ENCODE data around the gene OR6M1. TPM values are rescaled to one million over a fixed set of nuclear protein-coding genes. Genes with fewer than 3 reads are reported as not detected.

OR6M1 gene
- total and polyA plus RNA-seq, 2 donors (not counting 3 experiments of a cell fraction or from before 2014, with no cell fraction given), result not detected

- ChIA-PET POLR2A (no interaction called here), CTCF (no interaction called here)
- Histone ChIP-seq H3K36me3 (ENCODE audit: control insufficient read depth in 2 of 2, extremely low read depth in 1 of 2, insufficient read depth in 2 of 2, low read length in 2 of 2) (no peaks in the 10 kb centered on the region), H3K27ac (ENCODE audit: insufficient read depth, low read depth, low read length) (no peak overlapping the region), H3K4me1 (ENCODE audit: control insufficient read depth, extremely low read depth, insufficient read depth, low read length) (no peaks in the 10 kb centered on the region), H3K4me2 (ENCODE audit: insufficient read depth, low read length) (no peak overlapping the region), H3K4me3 (replicated peaks in 1 of 3; ENCODE audit: insufficient read depth in 1 of 3, low read depth in 1 of 3, low read length in 3 of 3) (no peak overlapping the region), H3K9ac (replicated peaks; ENCODE audit: extremely low read depth, insufficient read depth, low read length) (no peak overlapping the region), H4K20me1 (replicated peaks; ENCODE audit: control insufficient read depth, extremely low read depth, insufficient read depth, low read length) (no peaks in the 10 kb centered on the region), H3K27me3 (ENCODE audit: control insufficient read depth in 2 of 2, insufficient read depth in 2 of 2, low read length in 2 of 2) (no peaks in the 10 kb centered on the region), H3K9me3 (replicated peaks; ENCODE audit: control insufficient read depth, insufficient read depth, low read length) (no peaks in the 10 kb centered on the region), H2AFZ (ENCODE audit: low read depth, low read length) (no peak overlapping the region), H3K9me1 (replicated peaks; ENCODE audit: control insufficient read depth, extremely low read depth, insufficient read depth, low read length) (no peaks in the 10 kb centered on the region), H3K79me2 (ENCODE audit: control insufficient read depth, insufficient read depth, low read length) (no peaks in the 10 kb centered on the region)
- DNase-seq (ENCODE audit: low read depth, low spot score), result no peak
- TF ChIP-seq GATA2 (IDR thresholded peaks at IDR 0.05; ENCODE audit: insufficient read depth, insufficient read length, low read depth, low read length) (no peak), JUN (IDR thresholded peaks at IDR 0.05; ENCODE audit: borderline replicate concordance, insufficient read depth, insufficient read length, low read depth) (no peak), MYC (IDR thresholded peaks at IDR 0.05; ENCODE audit: low read depth, low read length) (no peak), POLR2A (IDR thresholded peaks at IDR 0.05; ENCODE audit: low read depth, low read length) (no peak), MAX (IDR thresholded peaks at IDR 0.05; ENCODE audit: insufficient read depth, insufficient read length) (no peak), POLR2AphosphoS5 (IDR thresholded peaks at IDR 0.05; ENCODE audit: insufficient read depth, low read depth, low read length) (no peak), FOS (IDR thresholded peaks at IDR 0.05; ENCODE audit: borderline replicate concordance, insufficient read depth, low read length) (no peak), EZH2 (IDR thresholded peaks at IDR 0.05; ENCODE audit: borderline replicate concordance, low read depth, low read length, severe bottlenecking) (no peak)
- TF ChIP-seq, protein P1, sequence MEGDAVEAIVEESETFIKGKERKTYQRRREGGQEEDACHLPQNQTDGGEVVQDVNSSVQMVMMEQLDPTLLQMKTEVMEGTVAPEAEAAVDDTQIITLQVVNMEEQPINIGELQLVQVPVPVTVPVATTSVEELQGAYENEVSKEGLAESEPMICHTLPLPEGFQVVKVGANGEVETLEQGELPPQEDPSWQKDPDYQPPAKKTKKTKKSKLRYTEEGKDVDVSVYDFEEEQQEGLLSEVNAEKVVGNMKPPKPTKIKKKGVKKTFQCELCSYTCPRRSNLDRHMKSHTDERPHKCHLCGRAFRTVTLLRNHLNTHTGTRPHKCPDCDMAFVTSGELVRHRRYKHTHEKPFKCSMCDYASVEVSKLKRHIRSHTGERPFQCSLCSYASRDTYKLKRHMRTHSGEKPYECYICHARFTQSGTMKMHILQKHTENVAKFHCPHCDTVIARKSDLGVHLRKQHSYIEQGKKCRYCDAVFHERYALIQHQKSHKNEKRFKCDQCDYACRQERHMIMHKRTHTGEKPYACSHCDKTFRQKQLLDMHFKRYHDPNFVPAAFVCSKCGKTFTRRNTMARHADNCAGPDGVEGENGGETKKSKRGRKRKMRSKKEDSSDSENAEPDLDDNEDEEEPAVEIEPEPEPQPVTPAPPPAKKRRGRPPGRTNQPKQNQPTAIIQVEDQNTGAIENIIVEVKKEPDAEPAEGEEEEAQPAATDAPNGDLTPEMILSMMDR (IDR thresholded peaks at IDR 0.05; ENCODE audit: extremely low read depth in 1 of 2, insufficient read depth in 1 of 2, low read depth in 1 of 2, low read length in 2 of 2), result no peak
- intact Hi-C loops (cut with micrococcal nuclease), result no loop called here
- dilution Hi-C loops (cut with MboI; ENCODE audit: extremely low pct_ligation_motif_present, low sequenced_read_pairs), result no loop called here
- FAIRE-seq, result no peak
- BruUV-seq (replicated peaks), result no TSS peak
These were observed 6.1 kb downstream of the OR6M1 start for GRCh38 chr11:123800036-123800435.
